Measurements from ENCODE around the gene NDRG3.
A peak's percentile ranks its signal among the peaks of the same experiment; 100 is the strongest.

Gene NDRG3
- long read RNA-seq, transcript NDRG3-201 (16 exons, 2,964 nt) = major isoform, 152 of 193 reads
- long read RNA-seq, partial matches to known transcripts = 19 of 193 reads
- long read RNA-seq, other reads (novel, unspliced or antisense) = 20 of 193 reads

DNA sequence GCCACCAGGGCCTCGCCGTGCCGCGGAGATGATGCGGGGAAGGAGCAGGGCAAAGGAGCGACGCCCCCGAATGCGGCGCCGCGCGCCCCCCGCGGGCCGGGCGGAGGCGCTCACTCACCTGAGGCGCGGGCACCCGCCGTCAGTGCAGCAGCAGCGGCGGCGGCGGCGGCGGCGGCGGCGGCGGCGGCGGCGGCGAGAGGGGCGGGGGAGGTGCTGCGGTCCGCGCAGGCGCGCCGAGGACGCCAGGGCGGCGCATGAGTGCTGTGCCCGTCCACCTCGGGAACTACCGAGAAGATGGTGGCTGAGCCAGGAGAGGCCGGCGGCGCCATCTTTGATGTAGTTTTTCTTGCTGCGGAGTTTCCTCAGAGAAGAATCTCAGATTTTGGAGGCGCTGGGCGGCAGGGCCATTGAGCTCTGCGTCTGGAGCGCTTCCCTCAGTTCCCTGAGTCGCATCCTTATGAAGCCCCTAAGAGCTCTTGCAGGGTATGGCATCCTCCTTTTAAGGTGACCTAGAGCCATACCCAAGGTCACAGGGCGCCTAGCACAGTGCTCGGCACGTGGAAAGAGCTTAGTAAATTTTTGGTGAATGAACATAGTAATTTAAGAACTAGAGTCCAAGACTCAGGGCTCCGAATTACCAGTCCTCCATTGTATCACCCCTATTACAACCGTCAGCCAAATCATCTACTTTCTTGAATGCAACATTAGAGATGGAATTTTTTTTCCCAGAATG, at the start of gene NDRG3:
TSS of gene NDRG3 (minus strand) at position 164 of the 733 bp plus-strand sequence. CDS start 24,355 bp downstream, outside the sequence.
- peak within 1 kb of the TSS; percentile 82 for H3K4me3 ChIP-seq (replicated peaks; ENCODE audit: insufficient read depth, low read length)
- H3K27ac ChIP-seq (replicated peaks) = peak within 1 kb of the TSS; percentile 30
- TF ChIP-seq SPI1 (IDR thresholded peaks at IDR 0.05; ENCODE audit: borderline replicate concordance, low read depth) (no peak), CTCF (IDR thresholded peaks at IDR 0.05; ENCODE audit: insufficient read depth, low read length) (no peak), POLR2AphosphoS5 (IDR thresholded peaks at IDR 0.05; ENCODE audit: low read depth) (peak; percentile 44; the same call in 1 of the 2 replicates)
- no peaks in the 10 kb centered on the region for H3K27me3 ChIP-seq (ENCODE audit: insufficient read depth, poor library complexity, severe bottlenecking)
- DNase-seq (ENCODE audit: low read depth in 1 of 2, low spot score in 1 of 2) = peak; percentile 70 to 95

DNA sequence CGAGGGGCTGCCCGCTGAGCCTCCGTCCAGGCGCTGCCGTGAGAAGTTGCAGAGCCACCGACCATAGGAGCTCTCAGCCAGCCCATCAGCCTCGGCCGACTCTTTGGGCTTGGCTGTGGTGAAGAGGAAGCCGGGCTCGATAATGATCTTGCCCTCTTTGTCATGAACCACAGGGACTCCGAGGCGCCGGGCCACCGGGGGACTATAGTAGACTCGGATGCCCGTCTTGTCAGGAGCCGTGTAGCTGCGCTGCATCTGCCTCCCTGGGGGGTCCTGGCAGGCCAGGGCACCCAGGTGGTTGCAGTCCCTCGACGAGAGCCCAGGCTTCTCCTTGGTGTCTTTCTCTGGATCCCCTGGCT, 48.2 kb upstream of the NDRG3 start:
- Histone ChIP-seq H3K27ac (replicated peaks) (no peak overlapping the region), H3K27me3 (ENCODE audit: insufficient read depth, poor library complexity, severe bottlenecking) (no peaks in the 10 kb centered on the region), H3K4me3 (replicated peaks; ENCODE audit: insufficient read depth, low read length) (no peak overlapping the region)
- TF ChIP-seq CTCF (IDR thresholded peaks at IDR 0.05; ENCODE audit: insufficient read depth, low read length) = no peak
- DNase-seq (ENCODE audit: low read depth in 1 of 2, low spot score in 1 of 2) = no peak

DNA sequence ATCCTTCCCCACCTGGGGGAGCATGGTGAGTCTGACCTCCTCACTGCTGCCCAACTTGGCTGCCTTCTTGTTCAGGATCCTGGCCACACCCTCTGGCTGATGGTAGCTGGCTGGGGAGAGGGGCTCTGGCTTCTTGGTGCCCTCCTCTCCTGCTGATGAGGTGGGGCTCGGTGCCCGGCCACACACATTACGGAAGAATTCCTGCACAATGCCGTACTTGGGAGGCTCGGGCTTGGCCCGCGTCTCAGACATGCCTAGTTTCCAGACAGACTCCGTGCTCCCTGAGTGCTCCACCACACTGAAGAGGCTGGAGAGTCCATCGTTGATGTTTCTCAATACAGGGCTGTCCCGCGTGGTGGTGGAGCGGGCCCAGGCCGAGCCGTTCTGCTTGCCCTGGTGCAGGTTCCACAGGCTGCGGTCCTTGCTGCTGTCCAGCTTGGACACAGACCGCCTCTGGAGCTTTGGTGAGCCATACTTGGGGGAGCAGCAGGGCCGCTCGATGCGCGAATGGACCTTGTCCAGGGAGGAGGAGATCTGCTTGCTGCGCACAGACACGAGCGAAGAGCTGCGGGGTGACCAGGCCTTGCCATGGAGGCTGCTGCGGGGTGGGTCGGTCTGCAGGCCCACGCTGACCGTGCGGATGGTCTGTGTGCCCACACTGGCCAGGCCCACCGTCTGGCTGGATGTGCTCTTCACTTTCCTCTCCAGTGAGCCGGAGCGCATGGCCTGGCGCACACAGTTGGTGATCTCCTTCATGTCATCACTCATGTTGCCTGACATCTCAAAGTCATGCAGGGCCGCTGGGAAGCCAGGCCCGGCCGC, 47.6 kb upstream of the NDRG3 start:
- TF ChIP-seq SPI1 (IDR thresholded peaks at IDR 0.05; ENCODE audit: borderline replicate concordance, low read depth) = no peak
- TF ChIP-seq, protein P1, sequence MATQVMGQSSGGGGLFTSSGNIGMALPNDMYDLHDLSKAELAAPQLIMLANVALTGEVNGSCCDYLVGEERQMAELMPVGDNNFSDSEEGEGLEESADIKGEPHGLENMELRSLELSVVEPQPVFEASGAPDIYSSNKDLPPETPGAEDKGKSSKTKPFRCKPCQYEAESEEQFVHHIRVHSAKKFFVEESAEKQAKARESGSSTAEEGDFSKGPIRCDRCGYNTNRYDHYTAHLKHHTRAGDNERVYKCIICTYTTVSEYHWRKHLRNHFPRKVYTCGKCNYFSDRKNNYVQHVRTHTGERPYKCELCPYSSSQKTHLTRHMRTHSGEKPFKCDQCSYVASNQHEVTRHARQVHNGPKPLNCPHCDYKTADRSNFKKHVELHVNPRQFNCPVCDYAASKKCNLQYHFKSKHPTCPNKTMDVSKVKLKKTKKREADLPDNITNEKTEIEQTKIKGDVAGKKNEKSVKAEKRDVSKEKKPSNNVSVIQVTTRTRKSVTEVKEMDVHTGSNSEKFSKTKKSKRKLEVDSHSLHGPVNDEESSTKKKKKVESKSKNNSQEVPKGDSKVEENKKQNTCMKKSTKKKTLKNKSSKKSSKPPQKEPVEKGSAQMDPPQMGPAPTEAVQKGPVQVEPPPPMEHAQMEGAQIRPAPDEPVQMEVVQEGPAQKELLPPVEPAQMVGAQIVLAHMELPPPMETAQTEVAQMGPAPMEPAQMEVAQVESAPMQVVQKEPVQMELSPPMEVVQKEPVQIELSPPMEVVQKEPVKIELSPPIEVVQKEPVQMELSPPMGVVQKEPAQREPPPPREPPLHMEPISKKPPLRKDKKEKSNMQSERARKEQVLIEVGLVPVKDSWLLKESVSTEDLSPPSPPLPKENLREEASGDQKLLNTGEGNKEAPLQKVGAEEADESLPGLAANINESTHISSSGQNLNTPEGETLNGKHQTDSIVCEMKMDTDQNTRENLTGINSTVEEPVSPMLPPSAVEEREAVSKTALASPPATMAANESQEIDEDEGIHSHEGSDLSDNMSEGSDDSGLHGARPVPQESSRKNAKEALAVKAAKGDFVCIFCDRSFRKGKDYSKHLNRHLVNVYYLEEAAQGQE (IDR thresholded peaks at IDR 0.05; ENCODE audit: insufficient replicate concordance, low read depth) = no peak
- no peak for TF ChIP-seq CTCF (IDR thresholded peaks at IDR 0.05; ENCODE audit: insufficient read depth, low read length)
- TF ChIP-seq GABPA (IDR thresholded peaks at IDR 0.05; ENCODE audit: low read depth) = no peak
- no peak for TF ChIP-seq POLR2AphosphoS5 (IDR thresholded peaks at IDR 0.05; ENCODE audit: low read depth)
- DNase-seq (ENCODE audit: low read depth in 1 of 2, low spot score in 1 of 2) = no peak
- Histone ChIP-seq H3K27ac (replicated peaks) (no peak overlapping the region), H3K4me3 (replicated peaks; ENCODE audit: insufficient read depth, low read length) (no peak overlapping the region), H3K27me3 (ENCODE audit: insufficient read depth, poor library complexity, severe bottlenecking) (no peaks in the 10 kb centered on the region)

- Histone ChIP-seq H3K27me3 (ENCODE audit: insufficient read depth, poor library complexity, severe bottlenecking) (no peaks in the 10 kb centered on the region), H3K4me3 (replicated peaks; ENCODE audit: insufficient read depth, low read length) (no peak overlapping the region), H3K27ac (replicated peaks) (no peak overlapping the region)
- TF ChIP-seq, protein P1 (IDR thresholded peaks at IDR 0.05; ENCODE audit: insufficient replicate concordance, low read depth) = no peak
- TF ChIP-seq GABPA (IDR thresholded peaks at IDR 0.05; ENCODE audit: low read depth) (no peak), CTCF (IDR thresholded peaks at IDR 0.05; ENCODE audit: insufficient read depth, low read length) (no peak), POLR2AphosphoS5 (IDR thresholded peaks at IDR 0.05; ENCODE audit: low read depth) (no peak)
- peak in 1 of 2 experiments; percentile 39 for DNase-seq (ENCODE audit: low read depth in 1 of 2, low spot score in 1 of 2)
Measured at GRCh38 chr20:36792422-36792821, 46.5 kb upstream of the NDRG3 start.
